Fibroblast of upper back skin (primary cell): ENCODE data around the gene BPIFB1.

ENCODE experiments used
- DNase-seq: peaks from one replicate; pipeline ENCODE4 v3.0.0-alpha.2; 2013

Gene BPIFB1

DNA sequence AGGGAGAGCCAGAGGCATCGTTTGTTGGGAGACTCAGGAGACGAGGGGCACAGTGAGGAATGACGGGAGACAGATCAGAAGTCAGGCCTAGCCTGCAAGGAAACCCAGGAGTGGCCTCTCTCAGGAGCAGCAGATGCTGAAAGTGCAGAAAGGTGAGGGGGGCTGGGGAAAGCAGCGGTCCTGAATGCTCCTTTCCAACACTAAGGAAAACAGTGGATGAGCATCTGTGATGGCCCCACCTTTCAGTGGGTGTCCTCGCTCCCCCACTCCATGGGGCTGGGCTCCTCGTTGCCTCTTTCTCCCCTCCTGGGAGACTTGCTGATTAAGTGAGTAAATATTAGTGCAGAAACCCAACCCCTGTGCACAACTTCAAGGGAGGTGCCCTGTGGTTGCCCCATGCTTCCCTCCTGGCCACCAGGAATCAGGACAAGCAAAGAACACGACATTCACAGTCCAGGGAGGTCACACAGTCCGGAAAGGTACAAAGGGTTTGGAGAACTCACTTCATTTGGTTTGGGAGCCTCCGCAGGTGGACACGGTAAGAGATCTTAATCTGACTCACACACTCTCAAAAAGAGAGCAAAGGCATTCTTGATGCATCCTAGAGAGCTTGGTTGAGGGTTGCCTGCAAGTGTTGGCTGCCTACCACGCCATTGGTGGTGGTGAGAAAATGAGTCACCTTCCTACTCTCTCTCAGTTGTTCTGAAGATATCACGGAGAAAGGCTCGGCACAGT is 9.7 kb upstream of the BPIFB1 start:
- DNase-seq, result no peak

DNA sequence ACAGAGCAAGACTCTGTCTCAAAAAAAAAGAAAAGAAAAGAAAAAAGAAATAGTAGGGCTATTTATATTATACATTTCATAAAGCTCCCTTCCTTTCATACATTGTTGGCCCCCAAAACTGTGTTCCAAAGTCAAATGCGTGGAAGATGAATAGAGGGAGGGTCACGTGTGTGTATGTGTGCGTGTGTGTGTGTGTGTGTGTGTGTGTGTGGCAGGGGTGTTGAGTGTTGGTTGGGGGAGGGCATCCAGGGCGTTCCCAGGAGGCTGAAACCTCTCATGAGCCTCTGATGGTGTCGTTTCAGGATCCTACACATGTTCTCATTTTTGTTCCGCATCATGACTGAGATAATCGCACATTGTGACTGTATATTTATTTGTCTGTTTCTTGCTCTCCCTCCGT is 7.8 kb upstream of the BPIFB1 start:
- DNase-seq, result no peak

DNA sequence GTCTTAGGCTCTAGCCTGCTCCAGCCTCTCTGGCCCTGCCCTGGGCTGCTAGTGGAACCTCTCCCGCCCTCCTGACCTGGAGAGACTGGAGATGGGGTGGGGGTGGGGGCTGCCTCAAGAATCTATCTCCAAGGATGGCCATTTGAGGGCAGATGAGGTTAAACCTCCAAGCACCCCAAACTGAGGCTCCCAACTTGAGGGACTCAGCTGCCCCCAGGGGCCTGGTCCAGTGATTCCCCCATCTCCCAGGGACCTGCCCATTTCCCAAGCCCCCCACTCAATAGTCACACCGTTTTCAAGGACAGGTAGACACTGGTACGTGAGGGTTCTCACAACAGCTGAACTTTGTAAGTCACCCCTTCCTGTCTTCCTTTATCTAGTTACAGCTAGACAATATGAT is 7.1 kb upstream of the BPIFB1 start:
- no peak for DNase-seq

DNA sequence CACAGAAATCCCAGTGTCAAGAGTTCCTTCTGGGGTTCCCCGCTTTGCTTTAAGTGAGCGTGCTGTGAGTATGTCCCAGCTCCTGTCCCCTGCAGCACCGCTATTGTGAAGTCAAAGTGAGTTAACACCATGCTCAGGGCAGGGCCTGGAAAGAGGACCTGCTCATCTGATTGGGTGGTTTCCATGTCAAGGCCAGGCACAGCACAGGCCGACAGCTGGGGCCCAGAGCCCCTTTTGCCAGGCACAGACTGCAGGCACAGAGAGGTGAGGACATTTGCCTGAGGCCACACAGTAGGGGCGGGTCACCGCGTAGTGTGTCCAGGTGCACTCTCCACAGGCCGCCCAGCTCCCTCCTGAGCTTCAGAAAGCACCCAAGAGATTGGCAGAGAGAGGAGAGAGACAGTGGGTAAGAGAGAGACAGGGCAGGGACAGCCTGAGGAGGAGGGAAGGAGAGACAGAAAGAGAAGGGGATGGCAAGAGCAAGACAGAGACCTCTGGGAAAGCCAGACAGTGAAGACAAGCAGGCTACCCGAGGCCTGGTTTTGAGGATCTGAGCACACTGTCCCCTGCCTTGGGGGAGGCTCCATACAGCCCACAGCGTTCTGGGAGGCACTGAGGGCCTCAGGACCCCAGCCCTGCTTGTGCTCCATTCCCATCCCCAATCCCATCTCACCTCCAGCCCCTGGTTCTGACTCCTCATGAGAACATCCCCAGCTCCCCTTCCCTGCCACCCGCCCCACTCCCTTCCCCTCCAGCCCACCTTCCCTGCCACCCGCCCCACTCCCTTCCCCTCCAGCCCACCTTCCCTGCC is 6.5 kb upstream of the BPIFB1 start:
- DNase-seq, result no peak

DNA sequence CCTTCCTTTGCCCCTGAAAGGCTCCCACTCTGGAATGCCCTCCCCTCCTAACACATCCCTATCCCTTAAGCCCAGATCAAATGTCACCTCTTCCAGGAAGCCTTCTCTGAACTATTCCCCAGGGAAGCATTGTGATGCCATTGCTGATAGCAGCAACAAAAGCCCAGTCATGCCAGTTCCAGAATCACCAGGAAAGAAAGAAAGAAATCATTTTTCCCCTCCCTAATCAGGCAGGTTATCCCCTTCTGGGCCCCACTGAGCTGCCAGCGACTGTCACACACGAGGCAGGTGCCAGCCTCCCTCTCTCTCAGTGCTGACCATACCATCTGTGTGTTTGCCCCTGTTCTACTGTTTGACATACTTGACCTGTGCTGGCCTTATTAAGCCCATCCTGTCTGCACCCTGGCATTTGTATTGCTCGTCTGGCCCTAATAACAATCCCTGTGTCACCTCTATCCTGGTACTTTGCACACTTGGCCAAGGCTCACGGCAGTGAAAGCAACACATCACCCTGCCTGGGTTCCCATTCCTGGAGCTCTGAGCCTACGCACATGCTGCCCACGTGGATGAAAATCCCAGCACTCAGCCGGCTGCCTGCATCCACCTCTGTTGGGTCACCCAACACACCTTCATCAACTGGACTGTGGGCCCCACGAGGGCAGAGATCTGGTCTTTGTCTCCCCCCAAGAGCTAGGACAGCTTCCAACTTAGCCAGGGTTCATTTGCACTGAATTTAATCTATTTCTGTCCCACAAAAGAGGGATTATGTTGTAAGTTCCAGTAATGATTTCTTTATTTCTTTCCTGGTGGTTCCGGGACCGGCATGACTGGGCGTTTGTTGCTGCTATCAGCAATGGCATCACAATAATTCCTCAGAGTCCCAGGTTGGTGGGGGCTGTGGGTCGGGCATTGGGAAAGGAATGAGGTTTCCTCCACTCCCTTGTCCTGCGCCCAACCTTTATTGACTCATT is 5.3 kb upstream of the BPIFB1 start:
- no peak for DNase-seq

DNA sequence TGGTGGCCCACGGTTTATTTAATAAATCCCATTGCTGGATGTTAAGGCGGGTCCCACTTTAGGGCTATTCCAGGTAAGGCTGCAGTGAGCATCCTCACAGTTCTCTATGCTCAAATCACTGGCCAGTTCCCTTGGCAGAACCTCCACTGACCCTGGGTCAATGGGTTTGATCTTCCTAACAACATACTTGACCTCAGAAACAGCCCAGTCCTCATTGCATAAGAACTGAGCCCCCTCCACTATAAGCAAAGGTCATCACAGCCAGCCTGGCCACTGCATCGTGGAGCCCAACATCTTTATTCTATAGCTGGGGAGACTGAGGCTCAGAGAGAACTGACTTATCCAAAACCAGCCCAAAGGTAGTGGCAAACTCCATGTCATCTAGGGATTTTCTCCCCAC is 4.3 kb upstream of the BPIFB1 start:
- no peak for DNase-seq

DNA sequence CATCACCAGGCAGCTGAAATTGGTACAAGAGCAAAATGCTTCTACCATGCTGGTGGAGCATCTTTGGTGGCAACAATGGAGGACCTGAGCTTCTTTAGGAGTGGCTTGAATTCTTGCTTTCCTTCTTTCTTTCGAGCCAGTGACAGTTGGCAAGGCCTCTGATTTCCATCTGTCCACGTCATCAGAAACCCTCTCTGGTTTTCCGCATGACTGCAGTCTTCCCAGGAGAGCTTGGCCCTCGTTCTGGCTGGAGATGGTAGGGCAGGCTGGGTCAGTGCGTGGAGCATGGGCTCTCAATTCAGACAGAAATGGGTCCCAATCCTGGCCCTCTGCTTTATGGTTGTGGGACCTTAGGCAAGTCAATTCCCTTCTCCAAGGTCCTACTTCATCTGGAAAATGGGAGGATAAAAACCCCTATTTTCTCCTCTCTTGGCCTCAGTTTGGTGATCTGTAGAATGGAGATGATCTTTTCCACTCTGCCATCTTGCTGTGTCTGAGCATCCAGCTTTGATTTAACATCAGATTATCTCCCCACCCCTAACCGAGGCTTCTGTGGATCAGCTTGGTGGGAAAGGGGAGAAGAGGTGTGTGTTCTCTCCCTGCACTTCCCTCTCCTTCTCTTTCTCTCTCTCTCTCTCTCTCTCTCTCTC is 3.6 kb upstream of the BPIFB1 start:
- DNase-seq, result no peak

DNA sequence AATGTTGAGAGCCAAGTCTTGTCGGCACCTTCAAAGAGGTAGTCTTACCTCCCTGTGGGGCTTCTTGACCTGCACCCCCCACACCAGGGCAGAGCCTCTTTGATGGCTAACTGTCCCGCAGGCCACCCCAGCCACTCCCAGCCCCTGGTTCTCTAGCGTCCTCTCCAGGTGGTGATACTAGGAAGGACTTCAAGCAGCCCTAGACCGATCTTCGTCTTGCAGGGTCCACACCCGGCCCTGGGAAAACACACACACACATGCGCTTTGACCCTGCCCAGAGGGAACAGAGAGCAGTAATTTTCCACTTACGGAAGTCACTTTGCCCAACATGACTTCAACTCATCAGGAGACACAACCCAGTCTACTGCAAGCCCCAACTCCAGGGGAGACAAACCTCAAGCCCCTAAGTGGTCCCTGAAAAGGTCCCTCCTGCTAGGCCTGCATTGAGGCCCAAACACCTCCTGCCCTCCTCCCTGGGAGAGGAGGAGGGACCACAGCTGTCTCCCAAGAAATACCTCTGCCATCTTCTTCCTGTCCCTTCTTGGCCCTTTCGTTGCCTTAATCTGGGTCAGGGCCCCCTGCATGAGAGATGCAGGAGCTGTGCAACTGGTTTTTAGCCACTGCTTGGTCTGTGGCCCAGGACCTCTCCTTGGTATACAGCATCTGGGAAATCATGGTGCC is 2.9 kb upstream of the BPIFB1 start:
- DNase-seq, result no peak

DNA sequence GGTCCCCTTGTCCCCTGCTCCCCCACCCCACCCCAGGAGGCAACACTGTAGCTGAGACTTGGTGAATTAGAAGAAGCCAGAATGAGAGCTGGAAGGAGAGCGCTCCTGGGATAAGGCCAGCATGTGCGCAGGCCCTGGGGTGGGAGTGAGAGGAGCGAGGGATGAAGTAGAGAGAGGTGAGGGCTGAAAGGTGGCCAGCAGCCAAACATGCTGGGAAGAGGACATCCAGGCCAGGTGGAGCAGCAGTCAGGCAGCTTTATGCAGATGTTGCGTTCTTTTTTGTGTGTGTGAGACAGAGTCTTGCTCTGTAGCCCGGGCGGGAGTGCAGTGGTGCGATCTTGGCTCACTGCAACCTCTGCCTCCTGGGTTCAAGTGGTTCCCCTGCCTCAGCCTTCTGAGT is 2.2 kb upstream of the BPIFB1 start:
- DNase-seq, result no peak

DNA sequence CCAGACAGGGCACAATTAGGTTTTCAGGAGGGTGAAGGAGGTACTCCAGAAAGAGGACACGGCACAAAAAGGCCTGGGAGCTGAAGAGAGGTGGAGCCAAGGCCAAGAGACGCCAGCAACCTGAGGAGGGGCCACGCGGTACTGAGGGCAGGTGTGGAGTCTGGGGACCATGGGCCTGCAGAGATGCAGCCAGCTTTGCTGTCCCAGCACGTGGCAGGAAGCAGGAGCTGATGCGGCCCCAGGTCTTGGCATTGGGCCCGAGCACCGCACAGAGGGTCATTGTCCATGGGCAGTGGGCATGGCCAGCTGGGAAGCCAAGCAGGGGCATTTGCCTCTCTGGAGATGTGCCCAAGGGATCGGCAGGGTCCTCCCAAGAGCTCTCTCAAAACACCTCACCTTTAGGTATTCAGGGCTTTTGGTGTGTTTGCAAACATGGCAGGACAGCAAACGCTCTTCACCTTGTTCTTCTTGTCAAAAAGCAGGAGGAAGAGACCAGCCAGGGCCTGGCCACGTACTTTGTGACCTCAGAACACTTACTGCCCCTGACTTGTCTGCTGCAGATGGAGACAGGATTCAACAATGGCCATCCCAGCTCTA is 1.4 kb upstream of the BPIFB1 start:
- DNase-seq, result no peak

DNA sequence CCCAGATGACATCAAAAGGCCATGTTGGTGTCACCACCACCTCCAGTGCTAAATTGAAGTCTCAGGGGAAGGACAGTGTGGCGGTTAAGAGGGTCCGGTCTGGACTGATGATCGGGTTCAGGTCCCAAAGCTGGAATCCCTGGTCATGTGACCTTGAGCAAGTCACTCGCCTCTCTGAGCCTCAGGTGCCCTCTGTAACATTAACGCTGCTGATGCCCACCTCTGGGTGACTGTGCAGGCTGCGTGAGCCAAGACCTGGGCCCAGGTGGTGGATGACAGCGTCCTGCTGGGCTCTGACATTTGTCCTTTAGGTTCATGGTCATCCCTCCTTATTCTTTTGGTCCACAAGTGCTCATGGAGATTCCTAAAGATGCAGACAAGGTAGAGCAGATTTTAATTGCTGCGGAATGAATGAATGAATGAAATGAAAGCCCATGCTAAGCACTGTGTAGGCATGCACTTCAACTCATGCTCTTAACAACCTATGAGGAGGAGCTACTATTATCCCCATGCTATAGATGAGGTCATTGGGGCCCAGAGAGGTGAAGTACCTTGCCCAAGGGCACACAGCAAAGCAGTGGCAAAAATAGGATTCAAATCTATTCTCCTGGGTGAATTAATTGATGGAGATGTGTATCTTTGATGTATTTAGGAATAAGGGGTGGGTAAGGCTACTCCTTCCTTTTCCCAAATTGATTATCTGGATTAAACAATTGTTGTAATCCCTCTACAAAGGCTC is 649 bp upstream of the BPIFB1 start:
- no peak for DNase-seq

DNA sequence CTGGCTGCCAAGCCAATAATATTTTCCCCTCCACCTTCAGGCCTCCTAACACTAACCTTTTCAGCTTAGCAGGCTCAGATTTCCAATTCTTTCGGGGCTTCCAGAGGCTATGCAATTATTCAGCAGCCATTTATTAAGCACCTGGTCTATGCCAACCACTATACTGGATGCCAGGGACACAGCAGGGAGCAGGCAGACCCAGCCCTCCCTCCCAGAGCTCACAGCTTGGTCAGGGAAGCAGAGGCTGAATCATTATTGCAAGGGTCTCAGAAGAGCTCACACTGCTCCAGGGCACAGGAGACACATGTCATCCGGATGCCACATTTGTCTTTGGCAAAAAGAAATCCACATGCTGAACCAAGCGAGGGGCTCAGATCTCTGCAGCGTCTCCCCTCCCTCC is 1.3 kb downstream of the BPIFB1 start:
- no peak for DNase-seq

DNA sequence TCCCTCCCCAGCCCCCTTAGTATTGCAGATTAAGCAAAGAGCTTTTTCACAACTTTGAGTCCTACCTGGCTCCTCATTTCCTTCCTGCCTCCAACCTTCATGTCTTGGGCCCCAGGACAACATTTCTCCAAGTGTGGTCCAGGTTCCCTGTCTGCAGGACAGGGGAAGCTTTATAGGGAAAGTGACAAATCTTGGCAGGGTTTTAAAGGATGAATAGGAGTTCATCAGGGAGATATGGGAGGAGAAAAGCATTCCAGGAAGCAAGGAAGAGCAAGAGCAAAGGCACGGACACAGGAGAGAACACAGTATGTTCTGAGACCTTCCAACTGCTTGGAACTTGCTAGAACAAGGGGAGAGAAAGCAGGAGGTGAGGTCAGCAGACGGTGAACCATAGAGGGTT is 1.9 kb downstream of the BPIFB1 start:
- no peak for DNase-seq

DNA sequence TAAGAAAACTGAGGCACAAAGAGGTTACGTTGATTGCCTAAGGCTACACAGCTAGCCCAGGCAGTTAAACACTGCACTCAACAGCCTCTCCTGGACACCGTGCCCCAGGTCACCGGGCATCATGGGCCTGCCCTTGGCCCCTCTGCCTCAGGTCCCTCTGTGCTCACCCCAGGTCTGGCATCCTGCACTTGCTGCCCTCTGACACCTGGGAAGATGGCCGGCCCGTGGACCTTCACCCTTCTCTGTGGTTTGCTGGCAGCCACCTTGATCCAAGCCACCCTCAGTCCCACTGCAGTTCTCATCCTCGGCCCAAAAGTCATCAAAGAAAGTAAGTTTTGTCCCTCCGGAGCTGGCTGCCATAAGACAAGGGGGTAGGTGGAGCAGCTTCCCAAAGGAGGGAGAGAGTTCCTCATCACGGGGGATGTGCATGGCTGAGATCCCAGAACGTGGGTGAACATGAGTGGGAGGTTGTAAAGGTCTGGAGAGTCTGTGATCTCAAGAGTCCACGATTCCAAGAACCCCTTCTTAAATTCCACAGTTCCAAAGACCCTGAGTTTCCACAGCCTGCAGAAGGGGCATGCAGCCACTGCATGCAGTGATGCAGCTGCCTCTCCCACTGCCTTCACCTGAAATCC is 3.0 kb downstream of the BPIFB1 start:
- no peak for DNase-seq

DNA sequence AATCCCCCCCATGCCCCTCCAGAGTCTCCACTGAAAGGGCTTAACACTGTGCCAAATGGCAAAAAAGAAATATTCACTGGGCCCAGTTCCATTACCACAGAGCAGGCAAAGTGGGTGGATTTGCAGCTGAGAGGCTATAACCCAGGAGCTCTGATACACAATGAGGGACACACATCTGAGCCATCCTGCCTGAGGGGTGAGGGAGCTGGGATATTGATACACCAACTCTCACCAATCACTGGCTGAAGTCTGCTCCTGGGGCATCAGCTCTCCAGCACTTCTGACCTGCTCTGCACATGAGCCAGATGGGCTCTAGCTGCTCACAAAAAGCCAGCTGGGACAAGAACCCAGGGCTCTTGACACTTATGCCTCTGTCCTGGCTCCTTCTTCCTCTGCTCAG is 4.9 kb downstream of the BPIFB1 start:
- DNase-seq, result no peak

DNA sequence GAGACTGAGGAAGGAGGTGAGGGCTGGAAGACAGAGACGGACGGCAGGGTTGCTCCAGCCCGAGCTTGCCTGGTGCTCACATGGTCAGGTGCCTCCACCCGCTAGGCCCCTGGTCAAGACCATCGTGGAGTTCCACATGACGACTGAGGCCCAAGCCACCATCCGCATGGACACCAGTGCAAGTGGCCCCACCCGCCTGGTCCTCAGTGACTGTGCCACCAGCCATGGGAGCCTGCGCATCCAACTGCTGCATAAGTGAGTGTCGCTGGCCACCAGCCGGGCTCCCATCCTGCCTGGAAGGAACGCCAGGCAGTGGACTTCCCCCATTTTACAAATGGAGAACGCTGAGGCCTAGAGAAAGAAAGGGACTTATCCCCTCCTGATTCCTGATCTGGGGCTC is 7.8 kb downstream of the BPIFB1 start:
- DNase-seq, result no peak

DNA sequence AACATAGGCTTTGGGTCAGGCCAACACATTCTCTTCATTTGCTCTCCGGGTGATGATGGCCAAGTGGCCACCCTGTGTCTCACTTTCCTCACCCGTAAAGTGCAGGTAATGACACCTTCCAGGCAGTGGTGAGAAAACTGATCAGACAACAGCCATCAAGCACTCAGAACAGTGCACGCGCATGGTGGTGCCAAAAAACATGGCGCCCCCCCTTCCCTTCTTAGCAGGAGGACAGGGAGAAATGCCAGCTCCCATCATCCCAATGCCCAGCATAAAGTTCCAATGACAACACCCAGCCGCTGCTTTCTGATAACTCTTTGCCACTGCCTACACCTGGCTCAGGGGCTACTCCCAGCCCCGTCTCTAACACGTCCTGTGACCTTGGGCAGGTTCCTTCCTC is 8.4 kb downstream of the BPIFB1 start:
- DNase-seq, result no peak

DNA sequence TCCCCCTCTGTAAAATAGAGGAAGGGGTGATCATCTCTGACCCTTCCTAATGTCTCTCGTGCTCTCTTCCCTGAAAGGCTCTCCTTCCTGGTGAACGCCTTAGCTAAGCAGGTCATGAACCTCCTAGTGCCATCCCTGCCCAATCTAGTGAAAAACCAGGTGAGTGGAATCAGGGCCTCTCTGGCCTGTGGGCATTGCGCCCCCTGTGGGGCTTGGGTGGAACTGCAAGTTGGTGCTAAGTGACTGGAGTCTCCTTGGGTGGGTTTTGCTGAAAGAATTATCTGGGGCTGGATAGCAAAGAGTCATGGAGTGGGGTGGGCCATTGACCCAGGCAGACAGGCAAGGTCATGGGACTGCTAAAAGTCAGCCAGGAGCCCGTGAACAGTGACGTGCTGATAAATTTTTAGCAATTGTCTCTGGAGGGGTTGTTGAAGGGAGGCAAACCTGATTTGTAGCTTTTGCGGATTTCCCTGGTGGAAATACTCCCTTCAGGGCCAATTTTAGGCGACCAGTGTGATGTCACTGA is 8.9 kb downstream of the BPIFB1 start:
- no peak for DNase-seq

DNA sequence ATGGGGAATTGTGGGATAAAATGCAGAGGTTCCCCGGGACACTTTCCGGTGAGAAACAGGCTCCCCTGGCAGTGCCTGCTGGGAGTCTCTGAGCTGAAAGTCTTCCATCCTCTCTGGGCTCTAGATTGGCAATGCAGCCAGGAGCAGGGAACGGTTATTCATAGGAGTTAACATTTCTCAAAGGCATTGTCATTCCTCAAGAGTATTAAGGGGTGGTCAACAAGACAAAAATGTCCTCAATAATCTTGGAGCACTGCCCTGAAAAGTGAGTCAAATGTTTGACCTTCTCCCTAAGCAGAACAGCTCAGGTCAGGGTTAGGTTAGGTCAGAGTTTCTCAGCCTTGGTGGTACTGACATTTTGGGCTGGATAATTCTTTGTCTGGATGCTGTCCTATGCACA is 13.2 kb downstream of the BPIFB1 start:
- peak; percentile 14 for DNase-seq

DNA sequence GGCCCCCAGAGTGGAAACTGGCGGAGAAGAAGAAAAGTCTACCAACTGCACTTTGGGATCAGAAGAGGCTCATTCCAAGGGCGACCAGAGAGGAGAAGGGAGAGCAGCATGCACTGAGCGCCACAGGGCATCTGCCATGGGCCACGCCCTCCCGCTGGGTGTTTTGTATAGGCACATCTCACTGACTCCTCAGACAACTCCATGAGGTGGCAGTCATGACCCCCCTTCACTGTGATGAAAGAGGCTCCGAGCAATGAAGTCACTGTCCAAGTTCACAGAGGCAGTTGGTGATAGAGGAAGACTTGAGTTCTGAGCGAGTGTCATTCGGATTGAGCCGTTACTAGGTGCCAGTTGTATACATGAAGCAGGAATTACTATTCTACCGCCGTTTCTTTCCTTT is 15.4 kb downstream of the BPIFB1 start:
- no peak for DNase-seq
